T-helper 2 cell (primary cell): ENCODE measurements around the gene EBI3.
"Not testable (repeated sequence)": the region's sequence is repeated elsewhere in the genome, so short reads cannot be mapped to it uniquely, and the experiment has no call there.

Experiments
- DNase-seq, 5 experiments: peaks; one replicate each; pipeline versions ENCODE4 v3.0.0 to v3.0.0-alpha.2; 2012 to 2022
- total RNA-seq, 2 donors: gene quantifications; one replicate each; lab custom pipeline; 2026; lab: John Stamatoyannopoulos, UW

The EBI3 gene
- total RNA-seq, result 0 reads per million in 2 donors

GRCh38 chr19:4229179-4229931, at the start of gene EBI3:
Gene EBI3, plus strand, starts transcription at chr19:4229523. Its CDS starts 28 bp downstream, at chr19:4229551.
- DNase-seq, result peak in 2 of 5 experiments; percentile 31 to 55

DNA sequence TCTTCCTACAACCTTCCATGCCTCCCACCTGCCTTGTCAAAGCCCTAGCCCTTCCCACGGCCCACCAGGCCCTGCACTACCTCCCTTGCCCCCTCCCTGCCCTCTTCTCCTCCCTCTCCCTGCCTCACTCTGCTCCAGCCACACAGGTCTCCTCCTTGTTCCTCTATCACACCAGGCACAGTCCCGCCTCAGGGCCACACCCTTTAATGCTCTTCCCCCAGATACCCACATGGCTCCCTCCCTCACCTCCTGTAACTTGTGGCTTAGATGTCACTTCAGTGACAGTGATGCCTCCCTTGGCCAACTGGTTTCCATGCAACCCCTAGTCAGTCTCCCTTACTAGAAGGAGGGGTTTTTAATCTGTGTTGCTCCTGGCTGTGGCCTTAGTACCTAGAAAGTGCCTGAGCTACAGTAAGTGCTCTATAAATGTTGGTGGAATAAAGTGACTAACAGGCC, 48.2 kb upstream of the EBI3 start:
- DNase-seq, result peak in 1 of 5 experiments; percentile 40

DNA sequence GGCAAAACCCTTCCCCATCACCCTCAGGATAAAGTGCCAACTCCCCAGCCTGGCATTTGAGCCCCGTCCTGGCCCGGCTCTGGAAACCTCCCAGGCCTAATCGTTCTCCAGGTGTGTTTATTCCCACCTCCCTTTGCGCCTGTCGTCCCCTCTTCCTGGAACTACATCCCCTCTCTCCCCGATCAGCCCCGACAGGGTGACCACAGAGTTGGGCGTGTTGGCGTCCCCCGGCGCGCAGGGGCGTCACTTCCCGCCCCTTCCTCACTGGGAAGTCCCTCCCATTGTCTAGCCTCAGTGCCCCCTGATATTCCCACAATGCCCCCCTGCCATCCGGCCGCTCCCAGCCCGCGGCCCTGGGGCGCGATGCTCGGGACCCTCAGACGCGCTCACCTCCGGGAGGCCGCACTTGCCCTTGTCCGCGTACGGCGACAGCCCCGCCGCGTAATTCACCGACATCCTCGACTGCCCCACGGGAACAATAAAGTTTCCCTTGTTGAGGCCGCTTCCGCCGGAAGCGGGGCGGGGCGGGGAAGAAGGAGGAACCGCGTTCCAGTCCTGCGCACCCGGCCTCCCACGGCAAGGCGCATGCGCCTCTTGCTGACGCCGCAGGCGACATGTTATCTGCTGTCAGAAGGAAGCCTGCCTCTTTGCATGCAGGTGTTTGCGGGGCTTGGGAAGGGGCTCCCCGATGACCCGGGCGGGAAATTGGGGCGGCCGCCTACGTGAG, 47.1 kb upstream of the EBI3 start, which contains the start of the genes ANKRD24 and SIRT6:
Gene ANKRD24, plus strand, starts transcription at position 606 of the 727 bp plus-strand sequence. CDS start 3,737 bp downstream, outside the sequence.
Gene SIRT6, minus strand, starts transcription at position 480 of the 727 bp plus-strand sequence. Its CDS starts 24 bp downstream, at position 456.
- DNase-seq, result peak; percentile 93 to 98 (median 94)

DNA sequence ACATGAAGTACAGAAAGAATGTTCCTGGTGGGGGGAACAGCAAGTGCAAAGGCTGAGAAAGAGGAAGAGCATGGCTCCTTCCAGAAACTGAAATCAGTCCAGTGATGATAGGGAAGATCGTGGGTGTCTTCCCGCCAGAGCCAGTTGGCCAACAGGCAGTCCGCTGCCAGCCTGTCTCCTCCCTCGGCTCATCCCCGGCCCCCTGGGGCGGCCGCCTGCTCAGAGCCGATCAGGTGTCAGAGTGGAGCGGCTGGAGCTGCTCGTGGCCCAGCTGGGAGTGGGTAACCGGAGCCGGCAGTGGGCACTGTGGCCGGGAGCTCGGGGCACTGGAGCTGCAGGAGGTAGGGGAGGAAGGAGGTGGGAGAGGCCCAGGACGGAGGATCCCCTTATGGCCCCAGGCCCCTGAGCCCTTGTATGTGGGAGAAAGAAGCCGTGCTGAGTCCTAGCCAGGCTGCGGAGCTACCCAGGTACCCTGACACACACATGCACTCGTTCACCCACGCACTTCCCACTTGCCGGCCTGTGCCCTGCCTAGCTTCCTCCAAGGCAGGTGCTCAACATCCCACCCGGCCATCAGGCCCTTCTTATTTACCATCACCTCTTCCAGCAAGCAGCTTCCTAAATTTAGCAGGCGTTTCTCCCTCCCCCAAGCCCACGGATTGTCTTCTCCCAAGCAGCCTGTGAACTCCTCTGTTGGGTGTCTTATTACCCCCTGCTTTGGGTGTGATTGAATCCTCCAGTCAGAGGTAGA, 45.2 kb upstream of the EBI3 start:
- no peak for DNase-seq

DNA sequence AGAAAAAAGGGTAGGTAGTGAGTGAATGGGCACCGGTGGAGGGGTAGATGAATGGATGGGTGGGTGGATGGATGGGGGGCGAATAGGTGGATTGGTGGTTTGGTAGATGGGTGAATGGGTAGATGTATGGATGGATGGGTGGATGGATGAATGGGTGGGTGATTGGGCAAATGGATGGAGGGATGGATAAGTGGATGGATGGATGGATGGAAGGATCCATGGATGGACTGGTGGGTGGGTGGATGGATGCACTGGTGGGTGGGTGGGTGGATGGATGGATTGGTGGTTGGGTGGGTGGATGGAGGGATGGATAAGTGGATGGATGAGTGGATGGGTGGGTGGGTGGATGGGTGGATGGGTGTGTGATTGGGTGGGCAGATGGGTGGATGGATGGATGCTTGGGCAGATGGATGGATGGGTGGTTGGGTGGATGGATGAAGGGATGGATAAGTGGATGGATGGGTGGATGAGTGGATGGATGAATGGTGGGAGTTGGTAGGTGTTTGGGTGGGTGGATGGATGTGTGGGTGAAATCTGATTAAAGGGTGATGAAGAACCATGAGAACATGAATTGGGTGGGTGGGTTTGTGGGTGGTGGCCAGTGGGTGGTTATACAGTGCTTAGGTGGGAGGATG, 44.5 kb upstream of the EBI3 start:
- no peak for DNase-seq

DNA sequence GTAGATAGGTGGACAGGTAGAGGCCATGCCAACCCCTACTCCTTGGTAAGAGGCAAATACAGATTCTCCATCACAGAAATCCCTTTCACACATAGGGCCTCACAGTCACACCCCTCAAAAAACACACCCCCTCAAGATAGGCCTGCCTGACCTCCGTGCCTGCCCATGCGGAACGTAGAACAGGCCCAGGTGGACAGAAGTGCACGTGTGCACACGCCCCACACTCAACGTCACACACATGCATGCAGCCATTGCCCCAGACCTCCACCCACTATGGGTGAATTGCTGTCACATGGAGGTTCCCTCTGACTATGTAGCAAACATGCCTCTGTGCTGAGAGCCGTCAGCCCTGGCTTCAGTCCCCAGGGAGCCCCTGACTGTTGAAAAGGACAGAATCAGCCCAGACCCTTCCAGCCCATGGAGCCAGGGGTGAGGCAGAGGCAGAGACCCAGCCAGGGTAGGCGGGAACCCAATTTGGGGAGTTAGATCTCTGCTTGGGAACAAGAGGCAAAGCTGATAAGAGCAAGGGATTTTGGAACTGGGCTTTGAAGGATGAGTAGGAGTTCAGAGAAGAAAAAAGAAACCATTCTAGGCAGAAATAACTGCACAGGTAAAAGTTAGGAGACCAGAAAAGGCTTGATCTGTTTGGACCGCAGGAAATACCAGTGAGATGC, 43.8 kb upstream of the EBI3 start:
- no peak for DNase-seq

- DNase-seq, result peak; percentile 40 to 76 (median 63)
These were observed 43.0 kb upstream of the EBI3 start for GRCh38 chr19:4186087-4186993.

- no peak for DNase-seq
These were observed 41.8 kb upstream of the EBI3 start for GRCh38 chr19:4187313-4188122.

GRCh38 chr19:4189641-4190040, 39.7 kb upstream of the EBI3 start:
- DNase-seq, result no peak

- not testable (repeated sequence) for DNase-seq
These were observed 36.8 kb upstream of the EBI3 start for GRCh38 chr19:4192537-4192936.

DNA sequence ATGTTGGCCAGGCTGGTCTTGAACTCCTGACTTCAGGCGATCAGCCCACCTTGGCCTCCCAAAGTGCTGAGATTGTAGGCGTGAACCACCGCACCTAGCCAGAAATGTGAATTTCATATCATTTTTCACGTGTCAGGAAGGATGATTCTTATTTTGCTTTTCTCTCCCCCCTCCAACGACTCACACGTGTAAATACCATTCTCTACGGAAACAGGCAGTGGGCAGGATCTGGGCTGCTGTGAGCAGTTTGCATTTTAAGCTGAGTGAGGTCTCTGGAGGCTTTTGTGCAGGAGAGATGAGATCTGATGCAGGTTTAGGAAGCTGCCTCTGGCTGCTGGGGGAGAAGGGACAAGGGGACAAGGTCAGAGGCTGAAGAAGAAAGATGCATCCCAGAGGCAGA, 35.0 kb upstream of the EBI3 start:
- no peak for DNase-seq

GRCh38 chr19:4196009-4196408, 33.3 kb upstream of the EBI3 start:
- DNase-seq, result no peak

DNA sequence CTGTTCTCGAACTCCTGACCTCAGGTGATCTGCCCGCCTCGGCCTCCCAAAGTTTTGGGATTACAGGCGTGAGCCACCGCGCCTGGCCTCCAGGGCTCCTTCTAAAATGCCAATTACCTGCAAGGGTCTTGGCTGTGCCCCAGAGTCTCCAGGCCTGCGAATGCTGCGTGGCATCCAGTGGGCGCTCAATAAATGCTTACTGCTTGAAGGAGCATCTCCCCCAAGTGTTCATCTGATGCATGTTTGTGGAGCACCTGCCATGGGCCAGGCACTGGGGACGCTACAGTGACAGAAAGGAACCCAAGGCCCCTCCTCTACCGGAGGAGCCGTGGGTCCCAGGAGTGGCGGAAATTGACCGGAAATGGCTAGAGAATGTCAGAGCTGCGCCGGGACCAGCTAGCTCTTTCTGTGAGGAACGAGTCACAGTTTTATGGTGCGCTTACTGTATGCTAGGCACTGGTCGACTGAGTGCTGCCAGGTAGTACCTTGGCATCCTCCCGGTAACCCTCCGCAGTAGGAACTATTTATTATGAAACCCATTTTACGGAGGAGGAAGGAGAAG, 32.7 kb upstream of the EBI3 start:
- DNase-seq, result no peak

DNA sequence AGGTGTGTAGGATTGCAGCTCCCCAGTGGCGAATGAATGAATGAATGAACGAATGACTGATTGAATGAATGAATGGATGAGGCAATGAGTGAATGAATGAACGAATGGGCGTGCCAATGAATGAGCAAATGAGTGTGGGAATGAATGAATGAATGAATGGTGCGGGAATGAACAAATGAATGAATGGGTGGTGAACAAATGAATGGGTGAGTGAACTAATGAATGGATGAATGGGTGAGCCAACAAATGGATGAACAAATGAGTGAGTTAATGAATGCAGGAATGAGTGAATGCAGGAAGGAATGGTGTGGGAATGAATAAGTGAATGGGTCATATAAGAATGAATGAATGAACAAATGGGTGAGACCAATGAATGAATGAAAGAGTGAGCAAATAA, 32.1 kb upstream of the EBI3 start:
- DNase-seq, result no peak

GRCh38 chr19:4197625-4198466, 31.5 kb upstream of the EBI3 start:
- peak in 1 of 5 experiments; percentile 37 for DNase-seq

DNA sequence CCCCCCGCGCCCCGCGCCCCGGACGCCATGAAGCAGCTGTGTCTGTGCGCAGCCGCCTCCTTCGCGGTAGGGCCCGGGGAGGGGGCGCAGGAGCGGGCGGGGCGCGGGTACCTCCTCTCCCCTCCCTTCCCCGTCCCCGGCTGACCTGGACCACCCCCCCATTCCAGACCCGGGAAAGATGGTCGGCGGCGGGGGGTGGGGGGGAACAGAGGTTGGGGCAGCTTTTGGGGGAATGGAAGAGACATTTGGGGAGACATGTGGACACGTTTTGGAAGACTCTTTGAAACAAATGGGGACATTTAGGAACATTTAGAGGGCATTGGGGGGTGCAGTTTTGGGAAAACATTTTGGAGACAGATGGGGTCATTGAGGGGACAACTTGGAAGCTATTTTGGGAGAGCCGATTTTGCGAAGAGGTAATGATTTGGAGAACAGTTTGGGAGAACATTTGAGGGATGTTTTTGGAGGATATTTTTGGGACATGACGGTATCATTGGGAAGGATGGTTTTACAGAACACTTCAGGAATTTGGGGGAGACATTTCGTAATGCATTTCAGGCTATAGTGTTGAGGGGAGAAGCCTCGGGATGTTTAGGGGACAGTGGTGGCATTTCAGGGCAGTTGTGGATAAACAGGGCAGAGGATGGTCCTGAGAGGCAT, 30.7 kb upstream of the EBI3 start:
- no peak for DNase-seq

GRCh38 chr19:4199699-4200293, 29.5 kb upstream of the EBI3 start:
- no peak for DNase-seq
